K562 (cell line): ENCODE results near the gene CD37. TPM values are rescaled to one million over a fixed set of nuclear protein-coding genes. Genes with fewer than 3 reads are reported as not detected.
A peak's percentile ranks its signal among the peaks of the same experiment; 100 is the strongest.

Experiments used
- EGR1 ChIP-seq: fragments of 450-650 bp; conservative IDR thresholded peaks from 2 replicates; pipeline ENCODE4 v1.6.1; 2017; ENCODE audit warnings: mild to moderate bottlenecking
- FOXJ2 ChIP-seq: fragments of 200-800 bp; sonication (Bioruptor generic); IDR thresholded peaks from 2 replicates; pipeline ENCODE4 v1.6.1; 2016; ENCODE audit warnings: missing genetic modification characterization, missing compliant biosample characterization
- LARP7 ChIP-seq: fragments of 450-650 bp; IDR thresholded peaks from 2 replicates; pipeline ENCODE4 v1.6.1; 2016
- MYBL2 ChIP-seq, 2 experiments: fragments of 450-650 bp in 1 of 2; sonication (generic) in 1 of 2; formaldehyde crosslinking in 1 of 2; IDR thresholded peaks; 2 replicates each; pipeline versions ENCODE4 v1.6.1 to v1.8.1; 2017 to 2022; ENCODE audit warnings: borderline replicate concordance in 1 of 2, inconsistent platforms in 1 of 2, low read depth in 1 of 2, mild to moderate bottlenecking in 1 of 2, missing genetic modification reagents in 1 of 2, moderate library complexity in 1 of 2
- NR1H2 ChIP-seq: sonication (generic); formaldehyde crosslinking; IDR thresholded peaks from 2 replicates; pipeline ENCODE4 v1.4.0; 2020; ENCODE audit warnings: mild to moderate bottlenecking, missing genetic modification reagents
- NR2F6 ChIP-seq: fragments of 450-650 bp; formaldehyde crosslinking; IDR thresholded peaks from 2 replicates; pipeline ENCODE4 v1.4.0; 2020; ENCODE audit warnings: mild to moderate bottlenecking
- PKNOX1 ChIP-seq: fragments of 450-650 bp; IDR thresholded peaks from 2 replicates; pipeline ENCODE4 v1.6.1; 2016
- PTBP1 ChIP-seq: fragments of 200-400 bp; formaldehyde crosslinking; IDR thresholded peaks from 2 replicates; pipeline ENCODE4 v1.6.1; 2017; ENCODE audit warnings: low read depth, low read length
- SIRT6 ChIP-seq: IDR thresholded peaks from one replicate; pipeline ENCODE4 v1.6.1; 2012; ENCODE audit warnings: low read depth, mild to moderate bottlenecking, control low read depth, inconsistent platforms, low read length, moderate library complexity
- SMARCA4 ChIP-seq: fragments of 450-650 bp; IDR thresholded peaks from 2 replicates; pipeline ENCODE4 v1.6.1; 2016
- SREBF1 ChIP-seq: fragments of 150-350 bp; IDR thresholded peaks from 2 replicates; pipeline ENCODE4 v1.6.1; 2014; ENCODE audit warnings: antibody characterized with exemption, low read depth, low read length, borderline replicate concordance
- SREBF2 ChIP-seq: sonication (generic); formaldehyde crosslinking; IDR thresholded peaks from 2 replicates; pipeline ENCODE4 v1.4.0; 2020; ENCODE audit warnings: mild to moderate bottlenecking, missing genetic modification reagents
- USF2 ChIP-seq: sonication (generic); formaldehyde crosslinking; IDR thresholded peaks from 2 replicates; pipeline ENCODE4 v1.5.0; 2020; ENCODE audit warnings: missing genetic modification reagents
- ZBTB33 ChIP-seq: sonication (generic); formaldehyde crosslinking; IDR thresholded peaks from 2 replicates; pipeline ENCODE4 v1.8.1; 2023; ENCODE audit warnings: mild to moderate bottlenecking, missing genetic modification reagents
- ZBTB7A ChIP-seq: IDR thresholded peaks from 2 replicates; pipeline ENCODE4 v1.6.1; 2011; ENCODE audit warnings: low read depth, mild to moderate bottlenecking, low read length, moderate library complexity, borderline replicate concordance; ENCODE audit not compliant: control insufficient read depth
- ZNF197 ChIP-seq: fragments of 200-800 bp; sonication (Bioruptor generic); IDR thresholded peaks from 2 replicates; pipeline ENCODE4 v1.6.1; 2016; ENCODE audit warnings: low read depth, missing genetic modification characterization, missing compliant biosample characterization
- ZNF217 ChIP-seq: sonication (generic); formaldehyde crosslinking; IDR thresholded peaks from 2 replicates; pipeline ENCODE4 v1.8.0; 2022; ENCODE audit warnings: mild to moderate bottlenecking, missing genetic modification reagents
- ZNF311 ChIP-seq: fragments of 250-450 bp; sonication (Bioruptor Pico); IDR thresholded peaks from 2 replicates; pipeline ENCODE4 v1.4.0; 2020; ENCODE audit warnings: mild to moderate bottlenecking, moderate library complexity
- ZNF655 ChIP-seq: fragments of 250-450 bp; sonication (Bioruptor Pico); IDR thresholded peaks from 2 replicates; pipeline ENCODE4 v1.5.0; 2021
- polyA plus RNA-seq, 8 experiments: library from polyadenylated mRNA; depleted of rRNA in 4 of 8; stranded (reverse) in 5 of 8; unstranded in 3 of 8; fragments of >200 nt; fragmentation: Nextera tagmentation in 2 of 8; fragmentation: Illumina TruSeq in 1 of 8; extraction: Ambion mirVana in 2 of 8; extraction: Trizol in 1 of 8; gene quantifications; 2 replicates each; pipeline versions ENCODE4 v1.2.1 to v1.2.3, GENCODE V29; 2011 to 2014; ENCODE audit warnings: inconsistent platforms in 1 of 8, missing spikeins in 1 of 8
- total RNA-seq, 7 experiments: library from RNA; depleted of rRNA in 6 of 7; stranded (reverse); fragments of >200 nt in 6 of 7; fragmentation: Illumina TruSeq in 2 of 7; extraction: Trizol in 2 of 7; gene quantifications; 2 replicates each; pipeline versions ENCODE4 v1.2.1 to v1.2.3, GENCODE V29; 2011 to 2021; ENCODE audit warnings: low replicate concordance in 1 of 7
- TF ChIP-seq, protein P1 (sequence below): IDR thresholded peaks from 2 replicates; pipeline ENCODE4 v1.6.1; 2011; ENCODE audit not compliant: insufficient read length; ENCODE audit errors: extremely low read depth
- TF ChIP-seq, protein P2 (sequence below): fragments of 450-650 bp; formaldehyde crosslinking; IDR thresholded peaks from 2 replicates; pipeline ENCODE4 v1.4.0; 2020; ENCODE audit warnings: mild to moderate bottlenecking, moderate library complexity

The CD37 gene
- total and polyA plus RNA-seq, 9 of the 15 experiments (the other 6 are each of a cell fraction or from before 2014, with no cell fraction given) = 2.5 to 19.0 (median 7.4) TPM

GRCh38 chr19:49387936-49388372 is 52.7 kb downstream of the CD37 start, which contains the start of gene KASH5 (continued):
- TF ChIP-seq, protein P1, sequence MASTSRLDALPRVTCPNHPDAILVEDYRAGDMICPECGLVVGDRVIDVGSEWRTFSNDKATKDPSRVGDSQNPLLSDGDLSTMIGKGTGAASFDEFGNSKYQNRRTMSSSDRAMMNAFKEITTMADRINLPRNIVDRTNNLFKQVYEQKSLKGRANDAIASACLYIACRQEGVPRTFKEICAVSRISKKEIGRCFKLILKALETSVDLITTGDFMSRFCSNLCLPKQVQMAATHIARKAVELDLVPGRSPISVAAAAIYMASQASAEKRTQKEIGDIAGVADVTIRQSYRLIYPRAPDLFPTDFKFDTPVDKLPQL = no peak
- TF ChIP-seq ZNF655 (CRISPR knock-in tag) (no peak), PKNOX1 (no peak), LARP7 (no peak), ZBTB7A (no peak), SREBF2 (CRISPR knock-in tag) (no peak), NR1H2 (no peak), ZBTB33 (CRISPR knock-in tag) (peak; percentile 98), FOXJ2 (tag) (no peak), USF2 (CRISPR knock-in tag) (no peak), SMARCA4 (no peak), ZNF311 (CRISPR knock-in tag) (no peak), ZNF217 (CRISPR knock-in tag) (no peak), PTBP1 (no peak), SREBF1 (no peak), ZNF197 (no peak), MYBL2 (IDR thresholded peaks at IDR 0.05; ENCODE audit: low read depth) (peak; percentile 64; the same call in 1 of the 2 replicates), MYBL2 (CRISPR knock-in tag; IDR thresholded peaks at IDR 0.05; ENCODE audit: borderline replicate concordance) (no peak), SIRT6 (no peak), NR2F6 (CRISPR knock-in tag) (no peak), EGR1 (peak; percentile 42)
- TF ChIP-seq, protein P2, sequence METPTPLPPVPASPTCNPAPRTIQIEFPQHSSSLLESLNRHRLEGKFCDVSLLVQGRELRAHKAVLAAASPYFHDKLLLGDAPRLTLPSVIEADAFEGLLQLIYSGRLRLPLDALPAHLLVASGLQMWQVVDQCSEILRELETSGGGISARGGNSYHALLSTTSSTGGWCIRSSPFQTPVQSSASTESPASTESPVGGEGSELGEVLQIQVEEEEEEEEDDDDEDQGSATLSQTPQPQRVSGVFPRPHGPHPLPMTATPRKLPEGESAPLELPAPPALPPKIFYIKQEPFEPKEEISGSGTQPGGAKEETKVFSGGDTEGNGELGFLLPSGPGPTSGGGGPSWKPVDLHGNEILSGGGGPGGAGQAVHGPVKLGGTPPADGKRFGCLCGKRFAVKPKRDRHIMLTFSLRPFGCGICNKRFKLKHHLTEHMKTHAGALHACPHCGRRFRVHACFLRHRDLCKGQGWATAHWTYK (CRISPR knock-in tag) = no peak
